SU-DHL-6 (cell line): ENCODE results near the gene KIAA0319L.

Source experiments
- H2AFZ ChIP-seq: fragments of 200-600 bp; sonication (generic); 2 replicates; pipeline ENCODE4 v1.6.1; 2014; ENCODE audit warnings: low read depth, mild to moderate bottlenecking, moderate library complexity, mixed read lengths, antibody characterized with exemption, low read length; ENCODE audit not compliant: severe bottlenecking
- H3F3A ChIP-seq: fragments of 200-600 bp; shearing (Covaris generic); 2 replicates; pipeline ENCODE4 v1.6.0; 2016; ENCODE audit warnings: antibody characterized with exemption, mild to moderate bottlenecking; ENCODE audit not compliant: insufficient read depth
- H3K27ac ChIP-seq: fragments of 200-600 bp; sonication (generic); 2 replicates; pipeline ENCODE4 v1.5.1; 2016; ENCODE audit warnings: low read depth, mild to moderate bottlenecking, low read length, moderate library complexity, mixed read lengths
- H3K27me3 ChIP-seq: fragments of 200-600 bp; sonication (generic), shearing (Covaris generic); 2 replicates; pipeline ENCODE4 v1.6.0; 2014; ENCODE audit warnings: mild to moderate bottlenecking, low read length
- H3K36me3 ChIP-seq: fragments of 200-600 bp; sonication (generic); 2 replicates; pipeline ENCODE4 v1.6.1; 2014; ENCODE audit warnings: mild to moderate bottlenecking, low read length, mixed read lengths
- H3K4me2 ChIP-seq: fragments of 300-600, 200-600 bp; shearing (Covaris generic), sonication (generic); 2 replicates; pipeline ENCODE4 v1.6.0; 2014; ENCODE audit warnings: low read length, low read depth, mild to moderate bottlenecking; ENCODE audit not compliant: poor library complexity, severe bottlenecking
- H3K4me3 ChIP-seq: fragments of 200-600 bp; sonication (generic); 2 replicates; pipeline ENCODE4 v1.5.1; 2014; ENCODE audit warnings: antibody characterized with exemption, low read length, mild to moderate bottlenecking, mixed read lengths; ENCODE audit not compliant: insufficient read depth, poor library complexity, severe bottlenecking
- H3K79me2 ChIP-seq: fragments of 200-600 bp; sonication (generic); 2 replicates; pipeline ENCODE4 v1.6.1; 2014; ENCODE audit warnings: mild to moderate bottlenecking, low read length, moderate library complexity; ENCODE audit not compliant: insufficient read depth
- H3K9ac ChIP-seq: fragments of 200-600 bp; sonication (generic); 2 replicates; pipeline ENCODE4 v1.7.0; 2014; ENCODE audit warnings: mild to moderate bottlenecking, low read length
- H3K9me2 ChIP-seq: fragments of 200-600 bp; sonication (generic); replicated peaks from 2 replicates; pipeline ENCODE4 v1.6.1; 2014; ENCODE audit warnings: low read length; ENCODE audit not compliant: insufficient read depth
- H3K9me3 ChIP-seq: fragments of 200-600 bp; sonication (generic); 2 replicates; pipeline ENCODE4 v1.6.1; 2014; ENCODE audit warnings: low read length, mixed read lengths; ENCODE audit not compliant: insufficient read depth
- H4K20me1 ChIP-seq: fragments of 200-600 bp; sonication (generic); 2 replicates; pipeline ENCODE4 v1.6.1; 2014; ENCODE audit warnings: low read depth, mild to moderate bottlenecking, antibody characterized with exemption, low read length, moderate library complexity, mixed read lengths
- EZH2phosphoT487 ChIP-seq: fragments of 200-600 bp; sonication (generic), shearing (Covaris generic); conservative IDR thresholded peaks from 2 replicates; pipeline ENCODE4 v1.6.1; 2018; ENCODE audit warnings: mild to moderate bottlenecking, antibody characterized with exemption, low read length, moderate library complexity, mixed read lengths
- TF ChIP-seq, protein P1 (sequence below): fragments of 200-600 bp; sonication (generic); IDR thresholded peaks from one replicate; pipeline ENCODE4 v1.5.1; 2017; ENCODE audit warnings: antibody characterized with exemption, mild to moderate bottlenecking, low read length, moderate library complexity; ENCODE audit not compliant: insufficient read depth, poor library complexity, severe bottlenecking

The KIAA0319L gene

DNA sequence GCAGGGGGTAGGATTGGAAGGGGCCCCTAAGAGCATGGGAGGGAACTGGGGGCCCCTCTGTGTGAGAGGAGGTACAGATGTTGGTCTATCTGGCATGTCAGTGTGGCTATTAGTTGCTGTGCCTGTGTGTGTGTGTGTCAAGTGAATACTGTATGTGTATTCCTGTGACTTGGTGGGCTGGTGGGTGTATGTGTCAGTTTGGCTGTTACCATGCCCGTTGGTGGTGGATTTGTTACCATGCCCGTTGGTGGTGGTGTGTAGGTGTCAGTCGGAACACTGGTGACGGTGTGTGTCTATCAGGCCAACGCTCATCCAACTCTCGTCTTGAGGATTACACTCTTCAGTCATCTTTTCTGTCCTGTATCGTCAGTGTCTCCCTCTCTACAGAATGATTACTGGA lies 38.5 kb upstream of the KIAA0319L start:
- H3K27me3 ChIP-seq, result no peaks in the 10 kb centered on the region
- H3K4me3 ChIP-seq, result no peak overlapping the region
- H3K9me3 ChIP-seq, result no peaks in the 10 kb centered on the region
- no peaks in the 10 kb centered on the region for H3K79me2 ChIP-seq
- H4K20me1 ChIP-seq, result no peaks in the 10 kb centered on the region
- no peak overlapping the region for H2AFZ ChIP-seq
- no peak overlapping the region for H3K27ac ChIP-seq
- TF ChIP-seq, protein P1, sequence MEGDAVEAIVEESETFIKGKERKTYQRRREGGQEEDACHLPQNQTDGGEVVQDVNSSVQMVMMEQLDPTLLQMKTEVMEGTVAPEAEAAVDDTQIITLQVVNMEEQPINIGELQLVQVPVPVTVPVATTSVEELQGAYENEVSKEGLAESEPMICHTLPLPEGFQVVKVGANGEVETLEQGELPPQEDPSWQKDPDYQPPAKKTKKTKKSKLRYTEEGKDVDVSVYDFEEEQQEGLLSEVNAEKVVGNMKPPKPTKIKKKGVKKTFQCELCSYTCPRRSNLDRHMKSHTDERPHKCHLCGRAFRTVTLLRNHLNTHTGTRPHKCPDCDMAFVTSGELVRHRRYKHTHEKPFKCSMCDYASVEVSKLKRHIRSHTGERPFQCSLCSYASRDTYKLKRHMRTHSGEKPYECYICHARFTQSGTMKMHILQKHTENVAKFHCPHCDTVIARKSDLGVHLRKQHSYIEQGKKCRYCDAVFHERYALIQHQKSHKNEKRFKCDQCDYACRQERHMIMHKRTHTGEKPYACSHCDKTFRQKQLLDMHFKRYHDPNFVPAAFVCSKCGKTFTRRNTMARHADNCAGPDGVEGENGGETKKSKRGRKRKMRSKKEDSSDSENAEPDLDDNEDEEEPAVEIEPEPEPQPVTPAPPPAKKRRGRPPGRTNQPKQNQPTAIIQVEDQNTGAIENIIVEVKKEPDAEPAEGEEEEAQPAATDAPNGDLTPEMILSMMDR, result no peak
- TF ChIP-seq EZH2phosphoT487, result no peak
- H3F3A ChIP-seq, result 0 out of 2 replicates have a peak, but pooled peaks cover 4% of the 10 kb centered on the region
- no peak overlapping the region for H3K4me2 ChIP-seq
- no peak overlapping the region for H3K9ac ChIP-seq
- no peaks in the 10 kb centered on the region for H3K36me3 ChIP-seq
- no peaks in the 10 kb centered on the region for H3K9me2 ChIP-seq

DNA sequence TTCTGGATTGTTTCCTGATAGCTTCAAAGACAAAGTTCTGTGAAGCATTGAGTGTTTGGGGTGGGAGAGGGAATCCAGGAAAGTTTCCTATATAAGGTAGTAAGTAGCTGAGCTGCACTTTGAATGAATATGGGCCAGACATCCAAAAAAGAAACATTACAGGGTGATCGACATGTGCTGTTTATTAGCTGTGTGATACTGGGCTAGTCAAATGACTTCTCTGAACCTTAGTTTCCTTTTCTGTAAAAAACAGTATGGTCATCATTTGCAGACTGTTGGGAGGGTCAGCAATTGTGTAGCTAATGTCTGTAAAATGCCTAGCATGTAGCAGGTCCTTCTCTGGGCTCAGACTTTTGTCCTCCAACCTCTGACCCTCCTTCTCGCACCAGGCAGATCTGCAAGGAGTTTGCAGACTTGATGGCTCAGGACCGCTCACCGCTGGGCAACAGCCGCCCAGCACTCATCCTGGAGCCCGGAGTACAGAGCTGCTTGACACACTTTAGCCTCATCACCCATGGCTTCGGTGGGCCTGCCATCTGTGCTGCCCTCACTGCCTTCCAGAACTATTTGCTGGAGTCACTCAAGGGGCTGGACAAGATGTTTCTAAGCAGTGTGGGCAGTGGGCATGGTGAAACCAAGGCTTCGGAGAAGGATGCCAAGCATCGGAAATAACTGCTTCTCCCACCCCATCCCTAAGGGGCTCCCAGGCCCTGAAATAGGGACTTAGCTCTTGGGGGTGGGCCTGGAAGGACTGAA lies 37.0 kb upstream of the KIAA0319L start:
- H3K9me3 ChIP-seq, result no peaks in the 10 kb centered on the region
- H3F3A ChIP-seq, result 0 out of 2 replicates have a peak, but pooled peaks cover 2% of the 10 kb centered on the region
- no peak overlapping the region for H3K27ac ChIP-seq
- no peak for TF ChIP-seq EZH2phosphoT487
- TF ChIP-seq, protein P1, result no peak
- no peaks in the 10 kb centered on the region for H3K27me3 ChIP-seq
- no peaks in the 10 kb centered on the region for H3K9me2 ChIP-seq
- no peak overlapping the region for H3K4me3 ChIP-seq
- H3K9ac ChIP-seq, result no peak overlapping the region
- H3K36me3 ChIP-seq, result no peaks in the 10 kb centered on the region
- no peaks in the 10 kb centered on the region for H4K20me1 ChIP-seq
- H2AFZ ChIP-seq, result no peak overlapping the region
- no peaks in the 10 kb centered on the region for H3K79me2 ChIP-seq
- H3K4me2 ChIP-seq, result no peak overlapping the region

DNA sequence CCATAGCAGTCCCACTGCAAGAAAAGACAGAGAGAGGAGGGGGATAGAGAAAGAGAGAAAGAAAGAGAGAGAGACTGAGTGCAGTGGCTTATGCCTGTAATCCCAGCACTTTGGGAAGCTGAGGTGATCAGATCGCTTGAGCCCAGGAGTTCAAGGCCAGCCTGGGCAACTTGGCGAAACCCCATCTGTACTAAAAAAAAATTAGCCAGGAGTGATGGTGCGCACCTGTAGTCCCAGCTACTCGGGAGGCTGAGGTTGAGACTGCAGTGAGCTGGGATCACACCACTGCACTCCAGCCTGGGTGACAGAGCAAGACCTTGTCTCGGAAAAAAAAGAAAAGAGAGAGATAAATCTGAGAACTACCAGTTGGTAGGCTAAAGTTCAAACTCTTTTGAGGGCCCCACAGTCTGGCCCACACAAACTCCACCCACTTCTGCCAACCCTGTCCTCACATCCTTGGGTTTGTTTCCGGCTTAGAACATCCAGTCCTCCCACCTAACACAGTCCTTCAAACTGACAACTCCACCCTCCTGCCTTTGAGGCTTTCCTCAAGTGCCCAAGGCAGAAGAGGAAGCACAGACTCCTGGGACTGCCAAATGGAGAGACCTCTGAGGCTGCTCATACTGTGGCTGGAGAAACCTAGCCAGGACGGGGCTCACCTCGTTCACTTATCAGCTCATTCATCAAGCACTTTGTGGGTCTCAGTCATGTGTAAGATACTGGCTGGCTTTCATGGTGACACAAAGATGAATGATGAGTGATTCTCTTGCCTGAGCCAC lies 36.0 kb upstream of the KIAA0319L start:
- no peaks in the 10 kb centered on the region for H3F3A ChIP-seq
- H4K20me1 ChIP-seq, result no peaks in the 10 kb centered on the region
- no peaks in the 10 kb centered on the region for H3K27me3 ChIP-seq
- no peaks in the 10 kb centered on the region for H3K36me3 ChIP-seq
- no peaks in the 10 kb centered on the region for H3K9me3 ChIP-seq
- no peaks in the 10 kb centered on the region for H3K79me2 ChIP-seq
- H2AFZ ChIP-seq, result no peak overlapping the region
- no peak overlapping the region for H3K4me3 ChIP-seq
- no peak overlapping the region for H3K27ac ChIP-seq
- no peak for TF ChIP-seq EZH2phosphoT487
- TF ChIP-seq, protein P1, result no peak
- no peak overlapping the region for H3K9ac ChIP-seq
- no peak overlapping the region for H3K4me2 ChIP-seq
- H3K9me2 ChIP-seq, result no peaks in the 10 kb centered on the region
